ENCODE results near the gene CBLC. TPM values are rescaled to one million over a fixed set of nuclear protein-coding genes. Genes with fewer than 3 reads are reported as not detected.

CBLC gene
- total RNA-seq, 1 donor, result under 0.01 TPM

GRCh38 chr19:44756089-44756562 lies 21.6 kb upstream of the CBLC start:
- TF ChIP-seq, protein P1, sequence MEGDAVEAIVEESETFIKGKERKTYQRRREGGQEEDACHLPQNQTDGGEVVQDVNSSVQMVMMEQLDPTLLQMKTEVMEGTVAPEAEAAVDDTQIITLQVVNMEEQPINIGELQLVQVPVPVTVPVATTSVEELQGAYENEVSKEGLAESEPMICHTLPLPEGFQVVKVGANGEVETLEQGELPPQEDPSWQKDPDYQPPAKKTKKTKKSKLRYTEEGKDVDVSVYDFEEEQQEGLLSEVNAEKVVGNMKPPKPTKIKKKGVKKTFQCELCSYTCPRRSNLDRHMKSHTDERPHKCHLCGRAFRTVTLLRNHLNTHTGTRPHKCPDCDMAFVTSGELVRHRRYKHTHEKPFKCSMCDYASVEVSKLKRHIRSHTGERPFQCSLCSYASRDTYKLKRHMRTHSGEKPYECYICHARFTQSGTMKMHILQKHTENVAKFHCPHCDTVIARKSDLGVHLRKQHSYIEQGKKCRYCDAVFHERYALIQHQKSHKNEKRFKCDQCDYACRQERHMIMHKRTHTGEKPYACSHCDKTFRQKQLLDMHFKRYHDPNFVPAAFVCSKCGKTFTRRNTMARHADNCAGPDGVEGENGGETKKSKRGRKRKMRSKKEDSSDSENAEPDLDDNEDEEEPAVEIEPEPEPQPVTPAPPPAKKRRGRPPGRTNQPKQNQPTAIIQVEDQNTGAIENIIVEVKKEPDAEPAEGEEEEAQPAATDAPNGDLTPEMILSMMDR (IDR thresholded peaks at IDR 0.05; ENCODE audit: insufficient read depth, low read depth, low read length), result no peak
- no peak for DNase-seq (ENCODE audit: low read depth)
- H3K4me3 ChIP-seq (ENCODE audit: low read depth, low read length), result no peak overlapping the region

DNA sequence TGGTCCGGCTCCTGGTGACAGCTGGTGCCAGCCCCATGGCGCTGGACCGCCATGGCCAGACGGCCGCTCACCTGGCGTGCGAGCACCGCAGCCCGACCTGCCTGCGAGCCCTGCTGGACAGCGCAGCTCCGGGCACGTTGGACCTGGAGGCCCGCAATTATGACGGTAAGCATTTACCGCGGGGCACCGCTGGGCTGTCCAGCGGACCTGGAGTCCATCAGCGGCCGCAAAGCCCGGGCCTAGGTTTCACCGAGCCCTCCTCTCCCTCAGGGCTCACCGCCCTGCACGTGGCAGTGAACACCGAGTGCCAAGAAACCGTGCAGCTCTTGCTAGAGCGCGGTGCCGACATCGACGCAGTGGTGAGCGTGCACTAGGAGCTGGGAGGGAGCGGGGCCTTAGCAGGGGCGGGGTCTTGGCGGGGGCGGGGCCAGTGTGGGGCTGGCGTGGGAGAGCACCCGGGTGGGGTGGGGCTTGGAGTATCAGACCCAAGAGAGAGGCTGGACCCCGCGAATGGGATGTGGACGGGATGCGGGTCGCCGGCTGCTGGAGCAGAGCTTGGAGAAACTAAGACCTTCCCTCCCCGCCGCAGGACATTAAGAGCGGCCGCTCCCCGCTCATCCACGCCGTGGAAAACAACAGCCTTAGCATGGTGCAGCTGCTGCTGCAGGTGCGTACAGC lies 20.5 kb upstream of the CBLC start:
- peak overlapping the region; percentile 37 for H3K4me3 ChIP-seq (ENCODE audit: low read depth, low read length)
- DNase-seq (ENCODE audit: low read depth), result peak; percentile 70
- TF ChIP-seq, protein P1 (IDR thresholded peaks at IDR 0.05; ENCODE audit: insufficient read depth, low read depth, low read length), result no peak

DNA sequence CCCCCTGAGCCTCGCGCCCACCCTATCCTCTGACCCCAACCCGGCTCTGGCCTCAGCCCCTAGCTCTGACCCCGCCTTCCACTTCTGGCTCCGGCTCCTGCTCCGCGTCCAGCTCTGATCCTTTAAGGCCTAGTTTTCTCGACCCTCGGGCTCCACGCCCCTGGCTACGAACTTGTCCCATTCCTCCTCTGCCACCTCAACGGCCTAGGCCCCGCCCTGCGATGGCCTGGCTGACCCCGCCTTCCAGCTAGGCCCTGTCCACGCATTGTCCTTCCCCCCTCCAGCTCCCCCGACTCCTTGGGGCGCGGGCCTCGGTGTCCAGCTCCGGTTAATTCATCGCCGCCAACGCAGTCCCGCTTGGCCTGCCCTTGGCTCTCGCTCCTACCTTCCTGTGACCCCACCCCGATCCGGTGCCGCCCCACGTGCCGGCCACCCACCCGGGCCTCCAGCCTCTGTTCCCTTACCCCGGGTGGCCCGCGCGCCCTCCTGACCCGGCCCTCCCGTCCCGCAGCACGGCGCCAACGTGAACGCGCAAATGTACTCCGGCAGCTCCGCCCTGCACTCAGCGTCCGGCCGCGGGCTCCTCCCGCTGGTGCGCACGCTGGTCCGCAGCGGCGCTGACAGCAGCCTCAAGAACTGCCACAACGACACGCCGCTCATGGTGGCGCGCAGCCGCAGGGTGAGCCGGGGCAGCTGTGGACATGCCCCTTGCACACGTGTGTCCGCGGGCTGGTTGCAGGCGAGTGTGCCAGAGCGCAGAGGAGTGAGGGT lies 19.8 kb upstream of the CBLC start:
- H3K4me3 ChIP-seq (ENCODE audit: low read depth, low read length), result peak overlapping the region; percentile 37
- peak; percentile 57 for DNase-seq (ENCODE audit: low read depth)
- TF ChIP-seq, protein P1 (IDR thresholded peaks at IDR 0.05; ENCODE audit: insufficient read depth, low read depth, low read length), result no peak

DNA sequence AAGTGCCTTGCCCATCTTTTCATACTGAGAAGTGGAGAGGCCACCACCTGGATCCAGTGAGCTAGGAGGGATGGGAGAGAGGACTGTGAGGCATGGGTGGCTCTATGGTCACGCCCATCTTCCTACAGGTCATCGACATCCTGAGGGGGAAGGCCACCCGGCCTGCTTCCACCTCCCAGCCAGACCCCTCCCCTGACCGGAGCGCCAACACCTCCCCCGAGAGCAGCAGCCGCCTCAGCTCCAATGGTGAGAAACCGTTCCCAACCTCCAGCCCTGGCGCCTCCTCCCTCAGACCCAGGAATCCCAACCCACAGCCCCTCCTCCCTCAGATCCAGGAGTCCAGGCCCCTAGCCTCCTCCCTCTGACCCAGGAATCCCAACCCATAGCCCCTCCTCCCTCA lies 19.1 kb upstream of the CBLC start:
- TF ChIP-seq, protein P1 (IDR thresholded peaks at IDR 0.05; ENCODE audit: insufficient read depth, low read depth, low read length), result no peak
- no peak for DNase-seq (ENCODE audit: low read depth)
- no peak overlapping the region for H3K4me3 ChIP-seq (ENCODE audit: low read depth, low read length)

- no peak for DNase-seq (ENCODE audit: low read depth)
- no peak overlapping the region for H3K4me3 ChIP-seq (ENCODE audit: low read depth, low read length)
- TF ChIP-seq, protein P1 (IDR thresholded peaks at IDR 0.05; ENCODE audit: insufficient read depth, low read depth, low read length), result no peak
Observed at GRCh38 chr19:44759083-44759804, 18.4 kb upstream of the CBLC start.

GRCh38 chr19:44762038-44762437 lies 15.7 kb upstream of the CBLC start:
- TF ChIP-seq, protein P1 (IDR thresholded peaks at IDR 0.05; ENCODE audit: insufficient read depth, low read depth, low read length), result no peak
- DNase-seq (ENCODE audit: low read depth), result no peak
- H3K4me3 ChIP-seq (ENCODE audit: low read depth, low read length), result no peak overlapping the region
